Colon (tissue), 2 donors: Measurements from ENCODE around the gene NCKAP5.

Source experiments
- FAIRE-seq: peaks from 2 replicates; lab custom pipeline; 2012; peaks lifted over from hg19 to GRCh38; lab: Jason Lieb, UNC
- donor health status: control.
- donor health status: control.

NCKAP5 gene

DNA sequence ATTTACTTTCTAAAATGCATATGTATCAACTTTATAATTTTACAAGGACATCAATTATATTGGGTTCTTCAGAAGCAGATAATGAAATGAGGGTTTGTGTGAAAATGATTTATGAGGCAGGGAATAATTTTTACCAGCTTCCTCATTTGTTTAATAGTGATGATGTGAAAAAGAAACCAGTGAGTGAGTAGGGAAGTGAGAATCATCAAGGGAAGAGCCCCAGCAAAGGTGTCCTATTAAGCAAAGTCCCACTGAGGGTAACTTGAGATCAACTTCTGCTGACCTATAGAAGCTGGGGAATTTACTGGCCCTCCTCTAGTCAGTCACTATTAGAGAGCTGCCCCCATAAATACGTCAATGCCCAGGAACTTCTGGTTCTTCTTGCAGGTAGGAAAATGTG is 631.5 kb downstream of the NCKAP5 start:
- no peak for FAIRE-seq

DNA sequence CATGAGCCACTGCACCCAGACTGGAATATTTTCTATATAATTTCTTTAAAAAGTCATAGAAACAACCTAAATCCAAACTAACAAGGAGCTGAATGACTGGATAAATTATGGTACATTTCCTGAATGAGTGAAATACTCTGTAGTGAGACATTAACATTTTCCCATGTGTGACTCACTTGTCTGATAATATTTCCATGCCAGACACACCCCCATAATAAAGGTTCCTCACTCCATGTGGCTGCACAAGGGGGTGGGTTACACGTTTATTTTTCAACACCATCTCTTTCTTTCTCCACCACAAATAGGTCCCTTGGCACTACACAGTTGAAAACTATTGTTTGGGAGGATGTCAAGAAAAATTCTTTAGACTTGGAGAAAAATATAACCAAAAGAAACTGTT is 632.0 kb downstream of the NCKAP5 start:
- no peak for FAIRE-seq

DNA sequence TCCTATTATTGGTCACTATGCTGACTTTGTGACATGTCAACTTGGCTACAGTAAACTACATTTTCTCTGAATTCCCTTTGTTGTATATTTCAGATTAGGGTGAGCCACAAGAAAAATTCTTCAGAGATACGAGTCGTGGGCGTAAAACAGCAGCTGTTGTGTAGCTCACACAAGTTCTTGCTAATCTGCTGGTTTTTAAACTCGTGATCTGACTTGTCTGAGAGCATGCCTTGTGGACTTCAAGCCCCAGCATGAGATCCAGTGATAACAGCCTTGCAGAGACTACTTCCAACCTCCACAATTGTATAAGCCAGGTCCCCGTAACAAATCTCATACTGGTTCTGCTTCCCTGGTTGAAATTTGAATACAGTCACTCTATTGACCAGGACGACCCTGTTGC is 638.5 kb downstream of the NCKAP5 start:
- FAIRE-seq: no peak

- FAIRE-seq: no peak
Observed at GRCh38 chr2:132923787-132924186, 644.5 kb downstream of the NCKAP5 start.

- no peak for FAIRE-seq
Observed at GRCh38 chr2:132915812-132916549, 652.3 kb downstream of the NCKAP5 start.

DNA sequence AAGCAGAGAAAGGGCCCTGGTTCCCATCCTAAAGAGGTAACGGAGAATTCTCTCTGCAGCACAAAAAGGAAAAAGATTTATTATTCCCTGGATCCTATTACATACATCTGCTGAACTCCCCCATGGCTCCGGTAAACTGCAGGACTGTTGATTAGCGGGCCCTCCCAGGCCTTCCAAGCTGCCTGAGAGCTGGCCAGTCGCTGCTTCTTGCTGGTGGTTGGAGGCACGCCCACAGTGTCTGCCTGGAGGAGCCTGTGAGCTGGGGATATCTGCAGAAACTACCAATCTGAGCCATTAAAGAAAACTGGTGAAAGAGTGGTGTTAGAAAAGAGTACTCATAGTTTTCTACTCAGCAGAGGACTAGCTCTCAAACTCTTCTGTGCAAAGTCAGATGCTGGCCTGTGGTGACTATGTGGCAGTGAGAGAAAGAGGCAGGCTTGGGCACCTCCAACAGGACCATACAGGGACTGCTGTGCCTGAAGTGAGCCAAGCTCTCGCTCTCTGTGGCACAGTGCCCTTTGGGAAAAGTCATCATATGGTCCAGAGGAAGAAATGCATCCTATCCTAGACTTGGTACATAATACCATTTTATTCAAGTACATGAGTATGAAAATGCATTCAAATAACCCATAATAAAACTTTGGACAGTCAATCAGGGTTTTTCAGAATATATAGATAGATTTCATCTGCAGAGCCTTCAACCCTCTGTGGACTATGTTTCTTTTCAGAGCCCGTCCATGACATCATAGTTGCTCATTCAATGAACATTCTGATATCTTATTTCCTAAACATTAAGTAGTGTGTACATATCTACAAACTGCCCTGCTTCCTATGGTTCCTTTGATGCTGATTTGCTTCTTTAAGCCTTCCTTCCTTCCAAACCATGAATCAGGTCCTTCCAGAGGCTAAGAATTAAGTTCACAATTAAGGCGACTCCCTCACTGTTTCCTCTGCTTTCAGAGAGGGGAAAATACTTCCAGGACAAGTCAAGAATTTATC is 656.2 kb downstream of the NCKAP5 start:
- no peak for FAIRE-seq

GRCh38 chr2:132910432-132910831 is 657.8 kb downstream of the NCKAP5 start:
- FAIRE-seq: no peak

GRCh38 chr2:132909427-132909826 is 658.8 kb downstream of the NCKAP5 start:
- no peak for FAIRE-seq

- FAIRE-seq: no peak
Observed at GRCh38 chr2:132904142-132904842, 664.0 kb downstream of the NCKAP5 start.

DNA sequence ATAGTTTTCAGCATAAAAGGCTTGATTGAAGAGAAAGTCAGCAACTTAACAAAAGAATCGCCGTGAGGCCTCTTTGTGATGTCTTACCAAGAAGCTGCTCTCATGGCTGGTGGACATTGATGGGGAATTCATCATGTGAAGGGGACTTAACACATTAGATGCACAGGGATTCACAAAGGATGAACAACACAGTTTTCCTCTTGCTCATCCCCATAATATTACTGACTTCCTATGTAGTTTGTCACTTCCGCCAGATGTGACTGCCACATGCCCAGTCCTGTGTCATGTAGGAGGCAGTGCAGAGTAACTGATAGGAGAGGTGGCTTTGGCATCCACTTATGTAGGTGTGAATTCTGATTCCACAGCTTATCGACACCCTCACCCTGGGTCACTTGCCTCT is 665.6 kb downstream of the NCKAP5 start:
- FAIRE-seq: no peak

DNA sequence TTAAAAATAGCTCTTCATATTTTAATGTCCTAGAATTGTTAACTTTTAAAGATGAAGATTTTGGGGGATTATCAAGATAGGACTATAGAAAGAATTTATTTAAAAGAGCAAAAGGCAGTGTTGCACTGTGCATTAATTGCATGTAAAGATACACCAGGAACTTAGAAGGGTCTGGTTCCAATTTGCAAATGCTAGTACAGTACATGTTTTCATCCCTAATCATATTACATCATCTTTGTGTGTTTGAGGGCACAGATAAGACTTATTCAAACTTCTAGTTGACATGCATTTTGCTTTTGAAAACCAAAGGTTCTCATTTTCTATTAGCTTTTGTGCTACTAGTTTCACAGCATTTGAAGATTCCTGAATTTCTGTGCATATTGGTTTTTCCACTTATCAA is 666.6 kb downstream of the NCKAP5 start:
- no peak for FAIRE-seq

DNA sequence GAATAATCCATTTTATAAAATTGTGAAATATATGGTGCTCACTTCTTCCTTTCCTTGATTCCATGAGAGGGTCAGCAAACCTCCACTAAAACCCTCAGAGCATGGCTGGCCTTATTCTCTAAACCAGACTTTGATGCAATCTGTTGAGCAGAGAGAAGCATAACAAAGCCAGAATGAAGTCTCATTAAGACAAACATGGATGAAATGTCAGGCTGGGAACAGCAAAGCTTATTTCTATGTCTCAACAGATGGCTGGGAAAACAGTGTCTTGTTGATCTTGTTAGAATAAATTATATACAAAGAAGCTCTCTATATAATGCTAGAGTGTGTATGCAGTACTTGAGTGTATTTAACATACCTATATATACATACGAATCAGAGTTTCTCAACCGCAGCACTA is 671.2 kb downstream of the NCKAP5 start:
- no peak for FAIRE-seq

DNA sequence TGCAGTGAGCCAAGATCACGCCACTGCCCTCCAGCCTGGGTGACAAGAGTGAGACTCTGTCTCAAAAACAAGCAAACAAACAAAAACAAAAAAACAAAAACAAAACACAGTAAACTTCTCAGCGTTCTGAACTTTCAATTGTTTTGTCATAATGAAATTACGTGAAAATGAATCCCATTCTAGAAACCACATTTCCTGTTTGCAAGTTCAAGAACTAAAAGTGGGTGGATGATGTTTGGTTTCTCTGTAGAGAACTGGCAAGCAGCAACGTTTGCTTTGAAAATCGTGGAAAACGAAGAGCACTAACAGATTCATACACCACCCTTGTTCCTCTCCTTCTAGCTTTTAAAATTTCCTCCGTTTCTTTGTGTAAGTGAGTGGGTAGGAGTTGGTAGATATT is 672.2 kb downstream of the NCKAP5 start:
- no peak for FAIRE-seq

GRCh38 chr2:132891498-132891897 is 676.8 kb downstream of the NCKAP5 start:
- FAIRE-seq: no peak

- FAIRE-seq: no peak
Observed at GRCh38 chr2:132886574-132886973, 681.7 kb downstream of the NCKAP5 start.

DNA sequence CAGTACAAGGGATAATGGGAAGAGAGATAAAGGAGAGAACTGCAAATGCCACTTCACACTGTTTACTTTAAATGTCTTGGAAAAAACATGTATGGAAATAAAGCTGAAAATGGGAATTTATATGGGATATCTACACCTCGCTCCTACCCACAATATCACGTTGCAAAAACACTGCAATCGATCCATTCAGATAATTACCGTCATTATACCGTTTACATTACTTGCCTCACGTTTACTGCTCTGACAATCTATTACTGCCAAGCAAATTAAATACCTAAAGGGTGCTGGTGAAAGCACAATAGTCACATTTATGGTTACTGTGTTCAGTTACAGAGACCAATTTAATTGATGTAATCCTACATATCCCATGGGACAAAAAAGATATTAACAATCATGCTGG is 683.6 kb downstream of the NCKAP5 start:
- no peak for FAIRE-seq

DNA sequence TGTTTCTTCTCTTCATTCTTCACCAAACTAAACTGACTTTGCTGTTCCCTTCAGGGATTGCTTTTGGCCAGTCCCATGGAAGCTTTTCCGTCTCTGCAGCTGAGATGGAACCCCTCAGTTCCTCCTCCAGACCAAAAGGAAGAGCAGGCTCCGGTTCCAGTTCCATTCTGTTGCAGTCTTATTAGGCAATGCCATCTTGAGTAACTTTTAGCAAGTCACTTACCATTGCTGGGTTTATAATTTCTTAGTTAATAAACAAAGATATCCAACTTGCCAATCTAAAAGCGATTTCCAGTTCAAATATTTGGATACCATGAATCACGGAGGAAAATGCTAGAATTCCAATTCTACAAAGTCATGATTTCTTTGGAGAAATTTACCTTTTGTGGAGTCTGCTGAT is 684.0 kb downstream of the NCKAP5 start:
- no peak for FAIRE-seq

GRCh38 chr2:132883430-132883829 is 684.8 kb downstream of the NCKAP5 start:
- FAIRE-seq: no peak

GRCh38 chr2:132881546-132881945 is 686.7 kb downstream of the NCKAP5 start:
- no peak for FAIRE-seq

DNA sequence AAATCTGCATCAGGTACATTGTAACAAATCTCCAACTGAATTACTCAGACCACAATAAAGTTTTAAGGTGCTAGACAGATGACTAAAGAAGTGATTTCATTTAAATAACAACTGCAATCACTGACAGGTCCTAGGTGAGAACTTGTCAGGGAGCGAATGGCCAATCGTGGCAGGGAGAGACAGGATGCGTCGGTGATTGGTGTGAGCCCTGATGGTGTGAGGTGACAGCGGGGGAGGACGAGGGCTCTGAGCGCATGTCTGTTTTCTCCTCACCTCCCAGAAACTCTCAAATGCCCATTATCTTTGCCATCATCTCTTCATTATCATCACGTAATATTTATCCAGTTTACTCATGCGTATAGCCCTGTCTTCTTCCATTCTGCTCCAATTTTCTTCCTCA is 690.3 kb downstream of the NCKAP5 start:
- FAIRE-seq: no peak

DNA sequence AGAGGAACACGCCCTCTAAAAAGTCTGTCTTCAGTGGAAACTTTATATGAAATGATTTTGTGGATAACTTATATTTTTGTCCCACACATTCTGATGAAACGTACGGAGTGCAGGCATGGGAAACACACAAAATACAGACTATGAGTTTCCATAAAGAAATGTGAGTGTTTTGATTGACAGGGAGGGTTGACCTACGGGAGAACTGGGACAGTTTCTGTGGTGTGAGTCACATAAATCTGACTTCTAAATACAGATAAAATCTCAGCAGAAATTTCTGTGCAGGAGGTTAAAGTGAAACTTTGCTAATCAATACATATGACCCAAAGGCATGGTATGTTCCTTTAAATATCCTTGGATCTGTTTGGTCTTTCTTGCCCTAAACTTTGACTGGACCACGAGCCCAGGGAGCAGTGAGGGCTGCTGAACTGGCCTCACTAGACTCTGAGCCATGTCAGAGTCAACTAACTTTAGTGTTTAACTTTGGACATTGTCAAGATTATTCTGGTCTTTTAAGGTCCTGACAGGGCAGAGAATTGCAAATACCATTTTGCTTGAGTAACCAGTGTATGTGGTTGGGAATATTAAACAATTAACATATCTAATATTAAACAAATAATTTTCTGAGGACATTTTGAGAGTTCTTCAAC is 691.4 kb downstream of the NCKAP5 start:
- FAIRE-seq: no peak

- no peak for FAIRE-seq
Observed at GRCh38 chr2:132875193-132875592, 693.1 kb downstream of the NCKAP5 start.
